PC-9 (cell line): Measurements from ENCODE around the gene CDKN1C. TPM values are rescaled to one million over a fixed set of nuclear protein-coding genes. Genes with fewer than 3 reads are reported as not detected.

Experiments
- BruUV-seq: library from RNA; stranded (reverse); fragments of 400-500 nt; replicated peaks from 2 replicates; lab custom pipeline; 2021; lab: Mats Ljungman, UMichigan
- CTCF ChIA-PET: fragments of 300-600 bp; sonication (Branson Sonifier 250); formaldehyde crosslinking; loops from one replicate; lab custom pipeline; 2022; ENCODE audit warnings: antibody characterized with exemption; lab: Charles Lee
- POLR2A ChIA-PET: fragments of 300-600 bp; sonication (Branson Sonifier 250); formaldehyde crosslinking; loops from one replicate; lab custom pipeline; 2022; ENCODE audit warnings: antibody characterized with exemption; ENCODE audit not compliant: unreplicated experiment; lab: Charles Lee
- DNase-seq, 2 experiments: peaks; one replicate each; pipeline versions ENCODE4 v3.0.0 to v3.0.0-alpha.2; 2015 to 2022; ENCODE audit warnings: mixed read lengths in 1 of 2
- H2AFZ ChIP-seq: fragments of 200-600 bp; sonication (generic); 2 replicates; pipeline ENCODE4 v1.8.1; 2017; ENCODE audit warnings: antibody characterized with exemption
- H3F3A ChIP-seq: fragments of 200-600 bp; sonication (generic); 2 replicates; pipeline ENCODE4 v1.8.1; 2017; ENCODE audit warnings: antibody characterized with exemption, mild to moderate bottlenecking, low read depth; ENCODE audit not compliant: insufficient read depth
- H3K27ac ChIP-seq: fragments of 200-600 bp; sonication (generic); 2 replicates; pipeline ENCODE4 v1.6.1; 2016; ENCODE audit warnings: mixed run types
- H3K27me3 ChIP-seq: fragments of 200-600 bp; sonication (generic); 2 replicates; pipeline ENCODE4 v1.6.1; 2016; ENCODE audit warnings: low read depth, mixed run types; ENCODE audit not compliant: insufficient read depth
- H3K36me3 ChIP-seq: fragments of 200-600 bp; sonication (generic); 2 replicates; pipeline ENCODE4 v1.6.1; 2016; ENCODE audit warnings: low read depth, mixed run types
- H3K4me1 ChIP-seq: fragments of 200-600 bp; sonication (generic); replicated peaks from 2 replicates; pipeline ENCODE4 v1.6.1; 2016; ENCODE audit warnings: mixed run types; ENCODE audit not compliant: insufficient read depth
- H3K4me2 ChIP-seq: fragments of 200-600 bp; sonication (generic); 2 replicates; pipeline ENCODE4 v1.6.1; 2017; ENCODE audit warnings: mixed run types
- H3K4me3 ChIP-seq: fragments of 200-600 bp; sonication (generic); 2 replicates; pipeline ENCODE4 v1.6.1; 2016; ENCODE audit warnings: mixed run types
- H3K79me2 ChIP-seq: fragments of 200-600 bp; sonication (generic); 2 replicates; pipeline ENCODE4 v1.6.1; 2017; ENCODE audit warnings: low read depth, mixed run types
- H3K9me2 ChIP-seq: fragments of 200-600 bp; sonication (generic); 2 replicates; pipeline ENCODE4 v1.8.1; 2017; ENCODE audit warnings: mild to moderate bottlenecking; ENCODE audit not compliant: insufficient read depth
- H3K9me3 ChIP-seq: fragments of 200-600 bp; sonication (generic); 2 replicates; pipeline ENCODE4 v1.8.1; 2016; ENCODE audit warnings: low read depth; ENCODE audit not compliant: insufficient read depth
- H4K20me1 ChIP-seq: fragments of 200-600 bp; sonication (generic); 2 replicates; pipeline ENCODE4 v1.8.1; 2017; ENCODE audit not compliant: insufficient read depth
- CTCF ChIP-seq: fragments of 200-600 bp; sonication (generic); conservative IDR thresholded peaks from 2 replicates; pipeline ENCODE4 v1.6.1; 2017; ENCODE audit warnings: mixed run types, antibody characterized with exemption, mild to moderate bottlenecking, moderate library complexity
- EZH2 ChIP-seq: fragments of 200-600 bp; sonication (generic); IDR thresholded peaks from 2 replicates; pipeline ENCODE4 v1.8.0; 2017; ENCODE audit warnings: antibody characterized with exemption, low read depth
- intact Hi-C: fragments of 100-400 bp; cut with micrococcal nuclease; formaldehyde crosslinking; loops from one replicate; pipeline ENCODE4 v1.10.0; 2022; ENCODE audit not compliant: unreplicated experiment
- total RNA-seq: library from RNA; stranded (reverse); gene quantifications from 2 replicates; pipeline ENCODE4 v1.2.3, GENCODE V29; 2021

The CDKN1C gene
- total RNA-seq, 1 experiment from 2014 or later: 5.1 TPM

GRCh38 chr11:2897048-2897447 is 11.5 kb upstream of the CDKN1C start:
- no peaks in the 10 kb centered on the region for H3K79me2 ChIP-seq
- H4K20me1 ChIP-seq: no peaks in the 10 kb centered on the region
- ChIA-PET POLR2A (no interaction called here), CTCF (no interaction called here)
- H3K9me3 ChIP-seq: no peaks in the 10 kb centered on the region
- TF ChIP-seq CTCF: no peak
- TF ChIP-seq EZH2: no peak
- intact Hi-C loops: no loop called here
- no peak overlapping the region for H3K27ac ChIP-seq
- H3K36me3 ChIP-seq: no peaks in the 10 kb centered on the region
- no TSS peak for BruUV-seq
- no peak overlapping the region for H3K4me3 ChIP-seq
- no peak overlapping the region for H3K4me2 ChIP-seq
- no peaks in the 10 kb centered on the region for H3K27me3 ChIP-seq
- H3K4me1 ChIP-seq: peaks cover 19% of the 10 kb centered on the region
- no peaks in the 10 kb centered on the region for H3K9me2 ChIP-seq
- H2AFZ ChIP-seq: no peak overlapping the region
- peaks cover 7% of the 10 kb centered on the region; the same call in 1 of the 2 replicates for H3F3A ChIP-seq
- DNase-seq: no peak

DNA sequence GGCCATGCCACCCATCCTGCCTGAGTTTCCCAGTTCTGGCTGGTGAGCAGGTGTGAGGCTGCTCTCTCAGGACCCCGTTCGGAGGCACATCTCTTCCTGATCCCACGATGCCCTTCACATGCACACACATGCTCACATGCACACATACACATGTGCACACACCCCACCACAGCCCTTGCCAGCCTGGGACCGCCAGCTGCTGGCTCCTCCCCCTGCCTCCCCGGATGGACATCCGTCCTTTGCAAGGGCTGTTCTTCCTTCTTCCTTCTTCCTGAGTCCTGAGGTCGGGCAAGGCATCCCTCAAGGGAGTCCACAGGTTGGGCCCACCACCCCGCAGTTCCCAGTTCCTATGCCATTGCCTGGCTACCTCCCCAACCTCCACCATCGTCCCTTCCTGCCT is 10.5 kb upstream of the CDKN1C start:
- intact Hi-C loops: no loop called here
- Histone ChIP-seq H4K20me1 (no peaks in the 10 kb centered on the region), H2AFZ (no peak overlapping the region), H3K9me3 (no peaks in the 10 kb centered on the region), H3K4me1 (peaks cover 24% of the 10 kb centered on the region), H3F3A (peaks cover 7% of the 10 kb centered on the region; the same call in 1 of the 2 replicates), H3K27me3 (no peaks in the 10 kb centered on the region), H3K4me2 (no peak overlapping the region), H3K36me3 (no peaks in the 10 kb centered on the region), H3K9me2 (no peaks in the 10 kb centered on the region), H3K79me2 (no peaks in the 10 kb centered on the region), H3K27ac (no peak overlapping the region), H3K4me3 (no peak overlapping the region)
- ChIA-PET POLR2A (no interaction called here), CTCF (no interaction called here)
- no TSS peak for BruUV-seq
- DNase-seq: no peak
- TF ChIP-seq CTCF (no peak), EZH2 (no peak)

DNA sequence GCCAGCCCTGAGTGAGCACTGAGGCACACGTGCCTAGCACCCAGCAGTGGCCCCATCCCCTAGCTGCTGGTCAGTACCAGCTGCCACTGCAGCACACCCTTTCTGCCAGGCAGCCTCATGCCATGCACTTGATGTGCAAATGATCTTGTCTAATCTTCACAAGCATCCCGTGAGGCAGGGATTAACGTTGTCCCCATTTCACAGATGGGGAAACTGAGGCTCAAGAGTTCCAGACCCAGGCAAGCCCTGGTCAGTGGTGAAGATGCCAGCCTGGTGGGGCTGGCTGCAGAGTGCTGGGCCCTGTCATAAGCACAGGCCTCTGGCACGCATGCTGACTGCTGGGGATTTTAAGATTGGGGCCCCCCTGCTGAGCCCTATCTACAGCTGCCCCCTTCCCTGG is 8.4 kb upstream of the CDKN1C start:
- Histone ChIP-seq H3K27ac (no peak overlapping the region), H2AFZ (no peak overlapping the region), H3K9me2 (no peaks in the 10 kb centered on the region), H3K79me2 (no peaks in the 10 kb centered on the region), H3K4me2 (no peak overlapping the region), H3K9me3 (no peaks in the 10 kb centered on the region), H3F3A (0 out of 2 replicates have a peak, but pooled peaks cover 3% of the 10 kb centered on the region), H3K36me3 (no peaks in the 10 kb centered on the region), H3K27me3 (no peaks in the 10 kb centered on the region), H4K20me1 (no peaks in the 10 kb centered on the region), H3K4me3 (no peak overlapping the region), H3K4me1 (peaks cover 16% of the 10 kb centered on the region)
- TF ChIP-seq EZH2 (no peak), CTCF (no peak)
- CTCF ChIA-PET: no interaction called here
- BruUV-seq: no TSS peak
- DNase-seq: no peak
- POLR2A ChIA-PET: interaction anchor here (0.7 kb wide), 1 partner anchor 35 kb away, joined by 5 read pairs; no protein-coding TSS in a partner anchor
- intact Hi-C loops: loop anchor here (2.0 kb wide), 1 partner anchor 465 kb away; no protein-coding TSS in a partner anchor
